ENCODE measurements around the gene NQO2. TPM values are rescaled to one million over a fixed set of nuclear protein-coding genes. Genes with fewer than 3 reads are reported as not detected.

The NQO2 gene
- total and polyA plus RNA-seq, 10 of the 15 experiments (the other 5 are each of a cell fraction or from before 2014, with no cell fraction given) = 0.55 to 2.6 (median 0.80) TPM

DNA sequence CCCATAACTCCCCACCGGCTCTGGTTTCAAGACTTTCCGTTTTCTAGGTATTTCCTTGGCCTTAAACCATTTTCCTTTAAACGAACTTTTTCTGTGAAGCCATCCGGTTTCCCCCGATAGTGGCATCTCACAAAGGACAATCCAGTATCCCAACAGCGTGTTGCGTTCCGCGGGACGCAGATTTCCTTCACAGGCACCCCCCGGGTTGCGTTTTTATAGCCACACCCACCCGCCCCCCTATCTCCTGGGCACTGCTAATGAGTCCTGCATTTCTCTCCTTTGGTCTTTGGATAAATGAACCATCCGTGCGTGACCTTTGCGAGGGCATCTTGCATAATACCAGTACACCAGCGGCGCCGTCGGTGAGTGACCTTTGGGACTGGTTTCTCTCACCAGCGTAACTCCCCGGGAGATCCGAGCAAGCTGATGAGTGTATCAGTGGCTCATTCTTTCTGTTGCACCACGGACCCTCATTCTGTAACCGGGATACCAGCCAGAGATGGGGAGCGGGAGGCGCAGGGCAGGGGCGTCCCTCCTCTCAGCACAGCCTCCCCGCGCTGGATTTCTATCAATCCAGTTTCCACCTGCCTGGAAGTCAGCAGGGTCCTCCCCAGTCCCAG is 586 bp upstream of the NQO2 start:
- under 1% methylated on average over 30 of the region's 30 CpGs for WGBS (ENCODE audit: insufficient coverage, insufficient replicate concordance, low lambda C conversion rate, missing lambda C conversion rate)
- Histone ChIP-seq H3K9me3 (replicated peaks; ENCODE audit: control insufficient read depth, insufficient read depth, low read length) (no peaks in the 10 kb centered on the region; the same call in 2 of the 3 replicates), H3K4me3 (peak overlapping the region; percentile 87), H4K20me1 (ENCODE audit: control insufficient read depth, insufficient read depth) (no peaks in the 10 kb centered on the region), H3K4me1 (ENCODE audit: control insufficient read depth, insufficient read depth, low read length) (peaks cover 12% of the 10 kb centered on the region), H3K36me3 (ENCODE audit: control insufficient read depth in 2 of 2, insufficient read depth in 2 of 2, low read length in 1 of 2) (no peaks in the 10 kb centered on the region), H3K9ac (ENCODE audit: control insufficient read depth, insufficient read depth, low read length) (no peak overlapping the region), H2AFZ (ENCODE audit: control insufficient read depth, low read depth, low read length) (peak overlapping the region; percentile 67), H3K79me2 (ENCODE audit: control insufficient read depth, insufficient read depth, low read length) (no peaks in the 10 kb centered on the region), H3K27me3 (replicated peaks in 1 of 2; ENCODE audit: control insufficient read depth in 2 of 2, insufficient read depth in 2 of 2, low read length in 1 of 2) (no peaks in the 10 kb centered on the region), H3K4me2 (ENCODE audit: control insufficient read depth, insufficient read depth) (peak overlapping the region; percentile 85), H3K27ac (ENCODE audit: control insufficient read depth, insufficient read depth) (no peak overlapping the region)
- ChIA-PET POLR2A (interaction anchor here (1.1 to 1.4 kb wide), 2 partner anchors 65 to 152 kb away, joined by 3 to 4 read pairs; no protein-coding TSS in a partner anchor), SMC1A (ENCODE audit: uncharacterized antibody, unreplicated experiment) (interaction anchor here (0.8 to 1.2 kb wide), 6 partner anchors 9 to 152 kb away, joined by 3 to 7 read pairs (median 4); partner anchors contain the start of gene BPHL), CTCF (interaction anchor here (0.6 to 4.2 kb wide), 8 partner anchors 10 to 225 kb away, joined by 3 to 54 read pairs (median 4); no protein-coding TSS in a partner anchor), RAD21 (ENCODE audit: unreplicated experiment) (interaction anchor here (0.7 to 1.5 kb wide), 6 partner anchors 9 to 283 kb away, joined by 3 to 11 read pairs (median 5); no protein-coding TSS in a partner anchor)
- in situ Hi-C loops (cut with MboI) (no loop called here), intact Hi-C loops (cut with micrococcal nuclease; ENCODE audit: unreplicated experiment) (loop anchor here (2.0 to 5.0 kb wide), 2 partner anchors 60 to 253 kb away; no protein-coding TSS in a partner anchor)
- ATAC-seq = peak; percentile 44
- BruUV-seq (replicated peaks) = no TSS peak
- TF ChIP-seq LARP7 (IDR thresholded peaks at IDR 0.05) (0 out of 2 replicates have a peak, but pooled peaks have one; percentile 16), SP1 (IDR thresholded peaks at IDR 0.05; ENCODE audit: low read depth, low read length) (no peak), HDGF (IDR thresholded peaks at IDR 0.05) (0 out of 2 replicates have a peak, but pooled peaks have one; percentile 25)
- FAIRE-seq = no peak
- no peak for DNase-seq (ENCODE audit: low read depth, low spot score)

DNA sequence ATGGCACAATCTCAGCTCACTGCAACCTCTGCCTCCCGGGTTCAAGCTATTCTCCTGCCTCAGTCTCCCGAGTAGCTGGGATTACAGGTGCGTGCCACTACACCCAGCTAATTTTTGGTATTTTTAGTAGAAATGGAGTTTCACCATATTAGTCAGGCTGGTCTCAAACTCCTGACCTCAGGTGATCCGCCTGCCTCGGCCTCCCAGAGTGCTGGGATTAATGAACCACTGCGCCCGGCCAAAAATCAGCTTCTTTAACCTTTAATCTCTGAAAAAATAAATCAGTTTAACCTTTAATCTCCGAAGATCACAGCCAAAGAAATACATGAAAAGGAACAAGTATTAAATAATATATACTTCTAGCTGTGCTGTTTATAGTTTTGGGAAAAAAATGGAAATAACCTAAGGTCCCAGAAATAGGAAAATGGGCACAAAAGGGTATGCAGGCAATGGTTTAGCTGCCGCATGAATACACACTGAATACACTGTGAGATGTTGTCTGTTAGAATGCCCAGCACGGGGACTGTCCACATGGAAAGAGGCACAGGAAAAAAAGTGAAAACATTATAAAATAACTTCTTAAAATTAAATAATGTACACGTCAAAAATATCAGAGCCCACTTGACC is 1.6 kb downstream of the NQO2 start:
- no peak for ATAC-seq
- Histone ChIP-seq H3K4me1 (ENCODE audit: control insufficient read depth, insufficient read depth, low read length) (peaks cover 12% of the 10 kb centered on the region), H3K27ac (ENCODE audit: control insufficient read depth, insufficient read depth) (no peak overlapping the region), H3K9me3 (replicated peaks; ENCODE audit: control insufficient read depth, insufficient read depth, low read length) (no peaks in the 10 kb centered on the region; the same call in 2 of the 3 replicates), H2AFZ (ENCODE audit: control insufficient read depth, low read depth, low read length) (no peak overlapping the region), H3K36me3 (ENCODE audit: control insufficient read depth in 2 of 2, insufficient read depth in 2 of 2, low read length in 1 of 2) (no peaks in the 10 kb centered on the region), H3K27me3 (replicated peaks in 1 of 2; ENCODE audit: control insufficient read depth in 2 of 2, insufficient read depth in 2 of 2, low read length in 1 of 2) (no peaks in the 10 kb centered on the region; a peak in 1 of 4 replicates), H3K9ac (ENCODE audit: control insufficient read depth, insufficient read depth, low read length) (no peak overlapping the region), H4K20me1 (ENCODE audit: control insufficient read depth, insufficient read depth) (no peaks in the 10 kb centered on the region), H3K4me3 (no peak overlapping the region), H3K79me2 (ENCODE audit: control insufficient read depth, insufficient read depth, low read length) (no peaks in the 10 kb centered on the region), H3K4me2 (ENCODE audit: control insufficient read depth, insufficient read depth) (no peak overlapping the region)
- ChIA-PET POLR2A (interaction anchor here (0.6 to 1.1 kb wide), 2 partner anchors 11 to 1006 kb away, joined by 5 to 6 read pairs; no protein-coding TSS in a partner anchor), CTCF (interaction anchor here (0.6 to 4.2 kb wide), 28 partner anchors 9 to 1624 kb away, joined by 3 to 54 read pairs (median 4); partner anchors contain the start of gene RIPK1), RAD21 (ENCODE audit: unreplicated experiment) (interaction anchor here (1.0 to 2.0 kb wide), 8 partner anchors 12 to 155 kb away, joined by 3 to 12 read pairs (median 6); no protein-coding TSS in a partner anchor), SMC1A (ENCODE audit: uncharacterized antibody, unreplicated experiment) (interaction anchor here (0.7 to 2.6 kb wide), 15 partner anchors 11 to 731 kb away, joined by 3 to 18 read pairs (median 4); no protein-coding TSS in a partner anchor)
- in situ Hi-C loops (cut with MboI) (loop anchor here (5.0 kb wide), 1 partner anchor 46 kb away; no protein-coding TSS in a partner anchor), intact Hi-C loops (cut with micrococcal nuclease; ENCODE audit: unreplicated experiment) (no loop called here)
- no peak for DNase-seq (ENCODE audit: low read depth, low spot score)
- TF ChIP-seq SMARCA5 (IDR thresholded peaks at IDR 0.05) (no peak), NBN (IDR thresholded peaks at IDR 0.05) (no peak), PAX5 (IDR thresholded peaks at IDR 0.05; ENCODE audit: borderline replicate concordance, low read depth, low read length) (no peak), POLR2AphosphoS5 (IDR thresholded peaks at IDR 0.05; ENCODE audit: low read length) (no peak), RELA (IDR thresholded peaks at IDR 0.05; ENCODE audit: borderline replicate concordance, partially characterized antibody) (no peak), EGR1 (IDR thresholded peaks at IDR 0.05; ENCODE audit: borderline replicate concordance in 1 of 2, low read depth in 2 of 2, low read length in 2 of 2) (no peak)
- TF ChIP-seq, protein P1, sequence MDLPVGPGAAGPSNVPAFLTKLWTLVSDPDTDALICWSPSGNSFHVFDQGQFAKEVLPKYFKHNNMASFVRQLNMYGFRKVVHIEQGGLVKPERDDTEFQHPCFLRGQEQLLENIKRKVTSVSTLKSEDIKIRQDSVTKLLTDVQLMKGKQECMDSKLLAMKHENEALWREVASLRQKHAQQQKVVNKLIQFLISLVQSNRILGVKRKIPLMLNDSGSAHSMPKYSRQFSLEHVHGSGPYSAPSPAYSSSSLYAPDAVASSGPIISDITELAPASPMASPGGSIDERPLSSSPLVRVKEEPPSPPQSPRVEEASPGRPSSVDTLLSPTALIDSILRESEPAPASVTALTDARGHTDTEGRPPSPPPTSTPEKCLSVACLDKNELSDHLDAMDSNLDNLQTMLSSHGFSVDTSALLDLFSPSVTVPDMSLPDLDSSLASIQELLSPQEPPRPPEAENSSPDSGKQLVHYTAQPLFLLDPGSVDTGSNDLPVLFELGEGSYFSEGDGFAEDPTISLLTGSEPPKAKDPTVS (IDR thresholded peaks at IDR 0.05; ENCODE audit: low read depth, low read length) = no peak
- TF ChIP-seq, protein P2, sequence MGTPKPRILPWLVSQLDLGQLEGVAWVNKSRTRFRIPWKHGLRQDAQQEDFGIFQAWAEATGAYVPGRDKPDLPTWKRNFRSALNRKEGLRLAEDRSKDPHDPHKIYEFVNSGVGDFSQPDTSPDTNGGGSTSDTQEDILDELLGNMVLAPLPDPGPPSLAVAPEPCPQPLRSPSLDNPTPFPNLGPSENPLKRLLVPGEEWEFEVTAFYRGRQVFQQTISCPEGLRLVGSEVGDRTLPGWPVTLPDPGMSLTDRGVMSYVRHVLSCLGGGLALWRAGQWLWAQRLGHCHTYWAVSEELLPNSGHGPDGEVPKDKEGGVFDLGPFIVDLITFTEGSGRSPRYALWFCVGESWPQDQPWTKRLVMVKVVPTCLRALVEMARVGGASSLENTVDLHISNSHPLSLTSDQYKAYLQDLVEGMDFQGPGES (IDR thresholded peaks at IDR 0.05) = no peak
- TF ChIP-seq, protein P3, sequence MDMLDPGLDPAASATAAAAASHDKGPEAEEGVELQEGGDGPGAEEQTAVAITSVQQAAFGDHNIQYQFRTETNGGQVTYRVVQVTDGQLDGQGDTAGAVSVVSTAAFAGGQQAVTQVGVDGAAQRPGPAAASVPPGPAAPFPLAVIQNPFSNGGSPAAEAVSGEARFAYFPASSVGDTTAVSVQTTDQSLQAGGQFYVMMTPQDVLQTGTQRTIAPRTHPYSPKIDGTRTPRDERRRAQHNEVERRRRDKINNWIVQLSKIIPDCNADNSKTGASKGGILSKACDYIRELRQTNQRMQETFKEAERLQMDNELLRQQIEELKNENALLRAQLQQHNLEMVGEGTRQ (IDR thresholded peaks at IDR 0.05; ENCODE audit: borderline replicate concordance, low read depth, low read length) = no peak
- BruUV-seq (replicated peaks) = no TSS peak
- no peak for FAIRE-seq
- 73% methylated on average over 11 of the region's 11 CpGs for WGBS (ENCODE audit: insufficient coverage, insufficient replicate concordance, low lambda C conversion rate, missing lambda C conversion rate)
